Left renal cortex interstitium (tissue), 4 donors: Measurements from ENCODE around the gene AP1S1. TPM values are rescaled to one million over a fixed set of nuclear protein-coding genes. Genes with fewer than 3 reads are reported as not detected.
"Not testable (repeated sequence)": the region's sequence is repeated elsewhere in the genome, so short reads cannot be mapped to it uniquely, and the experiment has no call there.

Source experiments
- DNase-seq, 4 donors: peaks; one replicate each; pipeline ENCODE4 v3.0.0-alpha.2; 2013; ENCODE audit warnings: low read depth in 4 of 4, low spot score in 2 of 4, missing footprints in 1 of 4
- polyA plus RNA-seq, 4 donors: library from polyadenylated mRNA; unstranded; fragments of 120-200 nt; gene quantifications; one replicate each; pipeline ENCODE4 v1.2.1, GENCODE V29; 2013; ENCODE audit not compliant: insufficient read length in 4 of 4

The AP1S1 gene
- 10 to 100 TPM; 69.5 to 88.3 (median 72.3) TPM for polyA plus RNA-seq

- DNase-seq, result peak; percentile 85 to 90 (median 88)
These were observed at the start of gene AP1S1 for GRCh38 chr7:101153969-101154692. AP1S1 (plus strand) TSS chr7:101154476; CDS start chr7:101154515, 39 bp downstream.

GRCh38 chr7:101104799-101105198, 49.5 kb upstream of the AP1S1 start:
- DNase-seq, result no peak

- DNase-seq, result not testable (repeated sequence)
These were observed 49.0 kb upstream of the AP1S1 start for GRCh38 chr7:101105248-101105647.

GRCh38 chr7:101106386-101106785, 47.9 kb upstream of the AP1S1 start:
- DNase-seq, result no peak

GRCh38 chr7:101108330-101108857, 45.9 kb upstream of the AP1S1 start:
- no peak for DNase-seq

- no peak for DNase-seq
These were observed 45.3 kb upstream of the AP1S1 start for GRCh38 chr7:101108961-101109360.

- DNase-seq, result no peak
These were observed 44.9 kb upstream of the AP1S1 start for GRCh38 chr7:101109368-101109767.

- DNase-seq, result no peak
These were observed 43.0 kb upstream of the AP1S1 start for GRCh38 chr7:101111261-101111660.

GRCh38 chr7:101112233-101112632, 42.0 kb upstream of the AP1S1 start:
- DNase-seq, result no peak

GRCh38 chr7:101113140-101113539, 41.1 kb upstream of the AP1S1 start:
- not testable (repeated sequence) for DNase-seq

GRCh38 chr7:101113836-101114235, 40.4 kb upstream of the AP1S1 start:
- no peak for DNase-seq

- DNase-seq, result no peak
These were observed 39.8 kb upstream of the AP1S1 start for GRCh38 chr7:101114492-101114891.

GRCh38 chr7:101115215-101115614, 39.1 kb upstream of the AP1S1 start:
- no peak for DNase-seq

- no peak for DNase-seq
These were observed 37.4 kb upstream of the AP1S1 start for GRCh38 chr7:101116898-101117297.

- DNase-seq, result no peak
These were observed 35.4 kb upstream of the AP1S1 start for GRCh38 chr7:101118856-101119255.

- DNase-seq, result no peak
These were observed 34.4 kb upstream of the AP1S1 start for GRCh38 chr7:101119876-101120275.

- DNase-seq, result no peak
These were observed 34.0 kb upstream of the AP1S1 start for GRCh38 chr7:101120315-101120714.

- DNase-seq, result not testable (repeated sequence)
These were observed 32.7 kb upstream of the AP1S1 start for GRCh38 chr7:101121631-101121990.

GRCh38 chr7:101121991-101122932, 32.0 kb upstream of the AP1S1 start:
- peak in 3 of 4 donors; percentile 65 to 81 (median 79) for DNase-seq

GRCh38 chr7:101122933-101123702, 31.2 kb upstream of the AP1S1 start:
- no peak for DNase-seq

- DNase-seq, result no peak
These were observed 30.6 kb upstream of the AP1S1 start for GRCh38 chr7:101123703-101124068.
